GM12878 (cell line): ENCODE data around the gene ERVW-1.
"Not testable (repeated sequence)": the region's sequence is repeated elsewhere in the genome, so short reads cannot be mapped to it uniquely, and the experiment has no call there.

Experiments
- CTCF ChIP-seq, 3 experiments: IDR thresholded peaks in 2 of 3; conservative IDR thresholded peaks in 1 of 3; 2 replicates each; pipeline ENCODE4 v1.5.1; 2011; ENCODE audit warnings: low read depth in 3 of 3, low read length in 3 of 3, mild to moderate bottlenecking in 3 of 3, control low read depth in 2 of 3, moderate library complexity in 2 of 3, inconsistent platforms in 1 of 3, mixed read lengths in 1 of 3; ENCODE audit not compliant: control insufficient read depth in 2 of 3, insufficient read depth in 1 of 3; ENCODE audit errors: extremely low read depth in 1 of 3
- SUZ12 ChIP-seq: fragments of 200-600 bp; sonication (generic); IDR thresholded peaks from one replicate; pipeline ENCODE4 v1.6.1; 2018; ENCODE audit warnings: antibody characterized with exemption, mild to moderate bottlenecking; ENCODE audit not compliant: unreplicated experiment

DNA sequence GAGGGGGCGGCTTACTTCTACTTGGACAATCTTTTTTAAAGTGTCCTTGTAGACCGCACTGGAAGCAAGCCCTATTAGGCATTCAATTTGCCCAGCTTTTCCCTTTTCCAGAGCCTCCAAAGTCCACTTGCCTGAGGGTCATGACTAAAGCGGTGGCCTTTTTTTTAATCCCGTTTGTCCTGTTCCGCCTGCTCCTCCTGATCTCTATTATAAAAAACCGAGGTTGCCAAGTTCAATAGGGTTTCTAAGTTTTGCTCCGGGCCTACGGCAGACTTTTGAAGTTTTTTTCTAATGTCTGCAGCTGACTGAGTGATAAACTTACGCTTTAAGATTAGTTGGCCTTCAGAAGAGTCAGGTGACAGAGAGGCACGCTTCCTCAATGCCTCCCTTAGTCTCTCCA is 3.8 kb downstream of the ERVW-1 start:
- not testable (repeated sequence) for TF ChIP-seq CTCF (IDR thresholded peaks at IDR 0.05 in 2 of 3, conservative IDR thresholded peaks at IDR 0.05 in 1 of 3; ENCODE audit: control insufficient read depth in 2 of 3, extremely low read depth in 1 of 3, insufficient read depth in 1 of 3, low read depth in 3 of 3, low read length in 3 of 3); SUZ12
